ENCODE measurements around the gene DYNLL1. TPM values are rescaled to one million over a fixed set of nuclear protein-coding genes. Genes with fewer than 3 reads are reported as not detected.

DYNLL1 gene
- total RNA-seq, 1 donor = 168 TPM

DNA sequence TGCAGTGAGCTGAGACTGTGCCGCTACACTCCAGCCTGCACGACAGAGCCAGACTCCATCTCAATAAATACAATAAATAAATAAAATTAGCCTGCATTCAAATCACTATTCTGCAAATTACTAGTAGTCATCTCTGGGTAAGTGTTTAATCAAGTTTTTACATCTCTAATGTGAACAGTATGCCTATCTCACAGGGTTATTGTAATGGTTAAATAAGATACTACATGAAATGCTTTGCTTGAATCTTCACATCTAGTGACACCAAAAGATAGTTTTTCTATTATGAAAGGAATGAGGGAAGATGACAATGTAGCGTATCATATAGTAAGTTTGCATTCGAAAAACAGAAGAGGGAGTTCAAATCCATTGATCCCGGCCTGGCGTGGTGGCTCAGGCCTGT, 28.5 kb upstream of the DYNLL1 start:
- peaks cover 45% of the 10 kb centered on the region for H3K36me3 ChIP-seq (ENCODE audit: insufficient read depth, low read length)
- H3K27me3 ChIP-seq (ENCODE audit: insufficient read depth, low read length) = no peaks in the 10 kb centered on the region
- H3K4me1 ChIP-seq (ENCODE audit: insufficient read depth, low read length) = peaks cover 10% of the 10 kb centered on the region
- peak overlapping the region; percentile 89 for H3K4me2 ChIP-seq (ENCODE audit: insufficient read depth, low read length)
- H3K27ac ChIP-seq (ENCODE audit: low read depth, low read length) = no peak overlapping the region
- H4K20me1 ChIP-seq (ENCODE audit: insufficient read depth, low read length) = peaks cover 43% of the 10 kb centered on the region
- H2AFZ ChIP-seq (ENCODE audit: low read length) = no peak overlapping the region
- no peak overlapping the region for H3K4me3 ChIP-seq (ENCODE audit: insufficient read depth, low read length)
- H3K9me3 ChIP-seq (ENCODE audit: low read depth, low read length) = no peaks in the 10 kb centered on the region
- H3K79me2 ChIP-seq (ENCODE audit: insufficient read depth, low read length) = peaks cover 83% of the 10 kb centered on the region
- TF ChIP-seq, protein P1, sequence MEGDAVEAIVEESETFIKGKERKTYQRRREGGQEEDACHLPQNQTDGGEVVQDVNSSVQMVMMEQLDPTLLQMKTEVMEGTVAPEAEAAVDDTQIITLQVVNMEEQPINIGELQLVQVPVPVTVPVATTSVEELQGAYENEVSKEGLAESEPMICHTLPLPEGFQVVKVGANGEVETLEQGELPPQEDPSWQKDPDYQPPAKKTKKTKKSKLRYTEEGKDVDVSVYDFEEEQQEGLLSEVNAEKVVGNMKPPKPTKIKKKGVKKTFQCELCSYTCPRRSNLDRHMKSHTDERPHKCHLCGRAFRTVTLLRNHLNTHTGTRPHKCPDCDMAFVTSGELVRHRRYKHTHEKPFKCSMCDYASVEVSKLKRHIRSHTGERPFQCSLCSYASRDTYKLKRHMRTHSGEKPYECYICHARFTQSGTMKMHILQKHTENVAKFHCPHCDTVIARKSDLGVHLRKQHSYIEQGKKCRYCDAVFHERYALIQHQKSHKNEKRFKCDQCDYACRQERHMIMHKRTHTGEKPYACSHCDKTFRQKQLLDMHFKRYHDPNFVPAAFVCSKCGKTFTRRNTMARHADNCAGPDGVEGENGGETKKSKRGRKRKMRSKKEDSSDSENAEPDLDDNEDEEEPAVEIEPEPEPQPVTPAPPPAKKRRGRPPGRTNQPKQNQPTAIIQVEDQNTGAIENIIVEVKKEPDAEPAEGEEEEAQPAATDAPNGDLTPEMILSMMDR (IDR thresholded peaks at IDR 0.05; ENCODE audit: extremely low read depth, low read depth, low read length) = no peak
- peak; percentile 37 for DNase-seq (ENCODE audit: insufficient read length, low spot score, missing footprints)

DNA sequence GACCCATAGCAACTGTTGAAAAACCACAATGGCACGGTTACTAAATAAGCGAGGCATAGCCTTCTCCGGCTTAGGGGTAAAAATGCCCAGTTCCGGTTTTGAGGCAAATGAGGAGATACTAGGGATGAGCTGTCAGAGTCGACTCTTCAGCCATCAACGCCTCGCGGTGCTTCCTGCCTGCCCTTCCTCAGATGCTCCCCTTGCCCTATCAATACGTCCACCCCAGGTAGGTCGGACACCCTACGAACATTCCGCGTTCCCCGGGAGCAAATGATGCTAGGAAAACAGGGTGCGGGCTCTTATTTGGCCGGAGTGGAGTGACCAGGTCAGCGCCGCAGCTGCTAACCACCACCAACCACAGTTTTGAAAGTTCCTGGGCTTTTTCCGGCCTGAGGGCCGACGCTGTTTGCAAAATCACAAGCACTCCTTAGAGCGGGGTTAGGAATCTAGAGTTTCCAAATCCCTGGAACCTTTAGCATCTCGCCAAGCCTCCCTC, 27.5 kb upstream of the DYNLL1 start:
- Histone ChIP-seq H3K27me3 (ENCODE audit: insufficient read depth, low read length) (no peaks in the 10 kb centered on the region), H3K4me1 (ENCODE audit: insufficient read depth, low read length) (peaks cover 10% of the 10 kb centered on the region), H3K4me2 (ENCODE audit: insufficient read depth, low read length) (peak overlapping the region; percentile 89), H3K27ac (ENCODE audit: low read depth, low read length) (peak overlapping the region; percentile 77), H3K4me3 (ENCODE audit: insufficient read depth, low read length) (peak overlapping the region; percentile 82), H3K36me3 (ENCODE audit: insufficient read depth, low read length) (peaks cover 35% of the 10 kb centered on the region), H3K79me2 (ENCODE audit: insufficient read depth, low read length) (peaks cover 84% of the 10 kb centered on the region), H4K20me1 (ENCODE audit: insufficient read depth, low read length) (peaks cover 39% of the 10 kb centered on the region), H3K9me3 (ENCODE audit: low read depth, low read length) (no peaks in the 10 kb centered on the region), H2AFZ (ENCODE audit: low read length) (peak overlapping the region; percentile 67)
- peak; percentile 91 for DNase-seq (ENCODE audit: insufficient read length, low spot score, missing footprints)
- TF ChIP-seq, protein P1 (IDR thresholded peaks at IDR 0.05; ENCODE audit: extremely low read depth, low read depth, low read length) = no peak

DNA sequence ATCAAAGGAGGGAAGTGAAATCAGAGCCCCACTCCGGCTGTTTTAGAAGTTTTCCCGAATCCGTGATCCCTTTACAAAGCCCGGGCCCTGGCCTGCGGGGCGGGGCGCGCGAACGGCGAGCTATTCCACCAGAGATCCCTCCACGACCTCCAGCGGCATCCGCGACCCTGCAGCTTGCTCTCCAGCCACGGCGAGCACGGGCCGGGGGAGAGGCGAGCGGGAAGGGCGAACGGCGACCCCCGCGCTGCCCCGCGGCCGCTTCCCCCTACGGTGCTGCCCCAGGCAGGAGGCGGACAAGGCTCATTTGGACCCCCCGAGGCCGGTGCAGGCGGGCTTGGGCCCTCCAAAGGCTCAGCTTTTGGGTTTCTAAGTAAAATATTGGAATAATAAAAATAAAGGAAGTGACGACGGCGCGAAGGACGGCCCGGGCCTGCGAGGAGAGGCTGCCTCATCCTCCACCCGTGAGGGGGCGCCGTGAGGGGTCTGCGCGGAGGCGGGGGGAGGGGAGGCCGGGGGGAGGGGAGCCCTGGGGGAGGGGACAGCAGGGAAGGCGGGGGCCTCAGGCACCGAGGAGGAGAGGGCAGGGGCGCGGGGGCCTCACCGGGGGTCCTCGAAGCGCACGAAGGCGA, 27.0 kb upstream of the DYNLL1 start:
- Histone ChIP-seq H3K36me3 (ENCODE audit: insufficient read depth, low read length) (peaks cover 30% of the 10 kb centered on the region), H3K27ac (ENCODE audit: low read depth, low read length) (peak overlapping the region; percentile 77), H3K4me3 (ENCODE audit: insufficient read depth, low read length) (peak overlapping the region; percentile 82), H3K9me3 (ENCODE audit: low read depth, low read length) (no peaks in the 10 kb centered on the region), H3K4me1 (ENCODE audit: insufficient read depth, low read length) (peaks cover 10% of the 10 kb centered on the region), H3K79me2 (ENCODE audit: insufficient read depth, low read length) (peaks cover 78% of the 10 kb centered on the region), H4K20me1 (ENCODE audit: insufficient read depth, low read length) (peaks cover 39% of the 10 kb centered on the region), H3K27me3 (ENCODE audit: insufficient read depth, low read length) (no peaks in the 10 kb centered on the region), H3K4me2 (ENCODE audit: insufficient read depth, low read length) (peak overlapping the region; percentile 89), H2AFZ (ENCODE audit: low read length) (peak overlapping the region; percentile 67)
- DNase-seq (ENCODE audit: insufficient read length, low spot score, missing footprints) = peak; percentile 85
- TF ChIP-seq, protein P1 (IDR thresholded peaks at IDR 0.05; ENCODE audit: extremely low read depth, low read depth, low read length) = no peak

DNA sequence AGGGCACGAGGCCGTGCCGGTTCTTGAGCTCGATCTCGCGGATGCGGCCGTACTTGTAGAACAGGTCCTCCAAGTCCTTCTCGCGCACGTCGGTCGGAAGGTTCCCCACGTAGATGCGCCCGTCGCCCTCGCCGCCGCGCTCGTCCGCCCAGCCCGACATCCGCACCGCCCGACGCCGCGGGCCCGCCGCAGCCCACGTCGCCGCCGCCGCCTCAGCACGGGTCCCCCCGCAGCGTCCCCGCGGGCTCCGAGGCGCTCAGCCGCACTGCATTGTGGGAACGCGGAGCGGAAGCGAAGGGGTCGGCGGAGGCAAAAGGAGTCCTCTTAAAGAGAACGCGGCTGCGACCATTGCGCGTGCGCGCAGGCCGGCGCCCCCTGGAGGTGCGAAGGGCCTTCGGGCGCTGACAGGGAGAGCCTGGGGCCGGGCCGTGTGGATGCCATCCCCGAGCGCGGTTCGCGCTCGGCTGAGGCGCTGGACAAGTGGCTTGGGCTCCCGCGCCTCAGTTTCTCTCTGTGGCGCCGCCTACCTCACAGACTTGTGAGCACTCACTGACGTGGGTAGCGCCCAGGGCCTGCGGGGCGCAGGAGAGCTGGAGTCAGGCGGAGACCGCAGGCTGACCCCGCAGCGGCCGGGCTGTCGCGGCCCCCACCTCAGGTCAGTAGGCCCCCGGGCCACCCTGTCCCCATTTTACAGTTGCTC, 26.3 kb upstream of the DYNLL1 start, which contains the start of gene SRSF9:
Gene SRSF9, minus strand, starts transcription at position 299 of the 700 bp plus-strand sequence. Its CDS starts 139 bp downstream, at position 160.
- Histone ChIP-seq H3K27me3 (ENCODE audit: insufficient read depth, low read length) (no peaks in the 10 kb centered on the region), H3K4me2 (ENCODE audit: insufficient read depth, low read length) (peak within 1 kb of the TSS; percentile 89), H4K20me1 (ENCODE audit: insufficient read depth, low read length) (peaks cover 36% of the 10 kb centered on the region), H3K27ac (ENCODE audit: low read depth, low read length) (peak within 1 kb of the TSS; percentile 77), H2AFZ (ENCODE audit: low read length) (peak within 1 kb of the TSS; percentile 87), H3K4me1 (ENCODE audit: insufficient read depth, low read length) (peaks cover 14% of the 10 kb centered on the region), H3K4me3 (ENCODE audit: insufficient read depth, low read length) (peak within 1 kb of the TSS; percentile 82), H3K36me3 (ENCODE audit: insufficient read depth, low read length) (peaks cover 24% of the 10 kb centered on the region), H3K9me3 (ENCODE audit: low read depth, low read length) (no peaks in the 10 kb centered on the region), H3K79me2 (ENCODE audit: insufficient read depth, low read length) (peaks cover 71% of the 10 kb centered on the region)
- TF ChIP-seq, protein P1 (IDR thresholded peaks at IDR 0.05; ENCODE audit: extremely low read depth, low read depth, low read length) = peak; percentile 79
- peak; percentile 100 for DNase-seq (ENCODE audit: insufficient read length, low spot score, missing footprints)
